ENCODE data around the gene BICD1.

The BICD1 gene

DNA sequence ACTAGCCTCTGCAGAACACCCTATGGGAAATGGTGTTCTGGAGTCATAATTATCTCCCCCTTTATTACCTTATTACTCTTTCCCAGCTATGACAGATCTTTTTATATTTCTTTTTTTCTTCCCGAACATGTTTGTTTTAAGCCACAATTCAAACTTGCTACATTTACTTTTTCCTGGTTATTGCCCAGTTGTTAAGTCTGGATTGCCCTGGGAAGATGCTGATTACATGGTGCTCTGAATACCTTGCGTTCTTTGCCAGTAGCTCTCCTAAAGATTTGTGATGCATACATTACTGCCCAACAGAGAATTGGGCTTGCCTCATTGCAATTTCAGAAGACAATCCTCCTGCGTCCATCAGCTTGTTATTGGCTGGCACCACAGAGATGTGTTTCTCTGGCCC is 174.5 kb downstream of the BICD1 start:
- no peak for DNase-seq (ENCODE audit: low spot score)
- TF ChIP-seq, protein P1, sequence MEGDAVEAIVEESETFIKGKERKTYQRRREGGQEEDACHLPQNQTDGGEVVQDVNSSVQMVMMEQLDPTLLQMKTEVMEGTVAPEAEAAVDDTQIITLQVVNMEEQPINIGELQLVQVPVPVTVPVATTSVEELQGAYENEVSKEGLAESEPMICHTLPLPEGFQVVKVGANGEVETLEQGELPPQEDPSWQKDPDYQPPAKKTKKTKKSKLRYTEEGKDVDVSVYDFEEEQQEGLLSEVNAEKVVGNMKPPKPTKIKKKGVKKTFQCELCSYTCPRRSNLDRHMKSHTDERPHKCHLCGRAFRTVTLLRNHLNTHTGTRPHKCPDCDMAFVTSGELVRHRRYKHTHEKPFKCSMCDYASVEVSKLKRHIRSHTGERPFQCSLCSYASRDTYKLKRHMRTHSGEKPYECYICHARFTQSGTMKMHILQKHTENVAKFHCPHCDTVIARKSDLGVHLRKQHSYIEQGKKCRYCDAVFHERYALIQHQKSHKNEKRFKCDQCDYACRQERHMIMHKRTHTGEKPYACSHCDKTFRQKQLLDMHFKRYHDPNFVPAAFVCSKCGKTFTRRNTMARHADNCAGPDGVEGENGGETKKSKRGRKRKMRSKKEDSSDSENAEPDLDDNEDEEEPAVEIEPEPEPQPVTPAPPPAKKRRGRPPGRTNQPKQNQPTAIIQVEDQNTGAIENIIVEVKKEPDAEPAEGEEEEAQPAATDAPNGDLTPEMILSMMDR (IDR thresholded peaks at IDR 0.05; ENCODE audit: extremely low read depth, missing control alignments), result no peak

DNA sequence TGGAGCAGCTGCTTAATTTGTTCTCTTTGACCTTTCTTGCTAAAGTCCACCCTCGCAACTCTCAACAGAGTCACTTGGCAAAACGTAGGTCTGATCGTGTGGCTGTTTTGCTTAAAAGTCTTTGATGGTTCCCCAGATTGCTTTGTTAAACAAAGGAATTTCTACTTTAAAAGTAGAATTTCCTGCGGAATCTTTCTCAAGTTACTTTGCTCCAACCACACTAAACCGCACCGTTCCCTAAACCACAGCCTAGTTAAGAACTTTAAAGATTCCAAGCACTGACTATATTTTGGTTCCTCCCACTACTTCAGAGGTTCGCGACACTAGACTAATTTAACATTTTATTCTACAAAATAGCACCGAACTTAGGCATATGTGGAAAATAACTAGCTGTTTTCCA is 177.9 kb downstream of the BICD1 start:
- TF ChIP-seq, protein P1 (IDR thresholded peaks at IDR 0.05; ENCODE audit: extremely low read depth, missing control alignments), result no peak
- DNase-seq (ENCODE audit: low spot score), result no peak

DNA sequence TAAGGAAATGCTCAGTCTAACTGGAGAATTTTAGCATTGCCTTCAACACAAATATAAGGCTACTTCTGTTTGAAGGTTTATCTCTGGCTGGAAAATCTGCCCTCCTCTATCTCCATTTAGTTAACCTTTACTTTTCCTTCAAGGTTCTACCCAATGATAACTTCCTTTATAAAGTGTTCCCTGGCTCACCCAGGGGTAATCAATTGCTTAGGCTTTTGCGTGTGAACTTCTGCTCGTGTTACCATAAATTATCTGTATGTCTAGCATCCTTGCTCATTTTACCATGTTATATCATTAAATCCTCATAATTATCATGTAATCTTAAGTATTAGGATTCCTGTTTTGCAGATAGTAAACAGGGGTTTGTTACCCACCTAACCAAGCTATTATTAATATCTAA is 178.4 kb downstream of the BICD1 start:
- TF ChIP-seq, protein P1 (IDR thresholded peaks at IDR 0.05; ENCODE audit: extremely low read depth, missing control alignments), result no peak
- no peak for DNase-seq (ENCODE audit: low spot score)

GRCh38 chr12:32285489-32285888 is 178.8 kb downstream of the BICD1 start:
- DNase-seq (ENCODE audit: low spot score), result no peak
- TF ChIP-seq, protein P1 (IDR thresholded peaks at IDR 0.05; ENCODE audit: extremely low read depth, missing control alignments), result no peak

- DNase-seq (ENCODE audit: low spot score), result no peak
- TF ChIP-seq, protein P1 (IDR thresholded peaks at IDR 0.05; ENCODE audit: extremely low read depth, missing control alignments), result no peak
These were observed 183.8 kb downstream of the BICD1 start for GRCh38 chr12:32290411-32290810.

GRCh38 chr12:32292151-32292550 is 185.5 kb downstream of the BICD1 start:
- no peak for DNase-seq (ENCODE audit: low spot score)
- TF ChIP-seq, protein P1 (IDR thresholded peaks at IDR 0.05; ENCODE audit: extremely low read depth, missing control alignments), result no peak

DNA sequence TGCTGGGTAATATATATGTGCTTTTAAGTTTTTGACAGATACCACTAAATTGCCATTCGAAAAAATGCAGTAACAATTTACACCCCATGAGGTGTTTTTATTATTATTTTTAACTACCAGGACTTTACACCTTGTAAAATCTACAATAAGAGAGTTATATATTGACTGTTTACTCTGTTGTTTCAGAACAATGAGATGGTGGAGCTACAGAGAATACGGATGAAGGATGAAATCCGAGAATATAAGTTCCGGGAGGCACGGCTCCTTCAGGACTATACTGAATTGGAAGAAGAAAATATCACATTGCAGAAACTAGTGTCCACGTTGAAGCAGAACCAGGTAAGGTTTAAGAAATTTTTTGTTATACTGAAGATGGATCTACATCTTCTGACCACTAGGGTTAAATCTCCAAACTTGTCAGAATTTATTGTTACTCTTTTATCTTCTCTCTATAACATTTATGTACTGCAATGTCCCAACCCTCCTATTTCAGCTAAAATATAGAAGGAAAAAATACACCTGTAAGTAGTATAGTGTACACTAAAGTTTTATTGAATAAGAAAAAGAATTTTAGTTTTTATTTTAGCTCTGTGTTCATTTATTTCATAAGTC is 187.3 kb downstream of the BICD1 start:
- no peak for DNase-seq (ENCODE audit: low spot score)
- TF ChIP-seq, protein P1 (IDR thresholded peaks at IDR 0.05; ENCODE audit: extremely low read depth, missing control alignments), result no peak
